CD4-positive, alpha-beta T cell treated with Interleukin-12 subunit alpha and Interleukin-12 subunit beta, for 1 hour (primary cell): ENCODE results near the gene GALP.
"Not testable (repeated sequence)": the region's sequence is repeated elsewhere in the genome, so short reads cannot be mapped to it uniquely, and the experiment has no call there.

Source experiments
- DNase-seq: peaks from one replicate; pipeline ENCODE4 v3.0.0-alpha.2; 2020

Gene GALP

DNA sequence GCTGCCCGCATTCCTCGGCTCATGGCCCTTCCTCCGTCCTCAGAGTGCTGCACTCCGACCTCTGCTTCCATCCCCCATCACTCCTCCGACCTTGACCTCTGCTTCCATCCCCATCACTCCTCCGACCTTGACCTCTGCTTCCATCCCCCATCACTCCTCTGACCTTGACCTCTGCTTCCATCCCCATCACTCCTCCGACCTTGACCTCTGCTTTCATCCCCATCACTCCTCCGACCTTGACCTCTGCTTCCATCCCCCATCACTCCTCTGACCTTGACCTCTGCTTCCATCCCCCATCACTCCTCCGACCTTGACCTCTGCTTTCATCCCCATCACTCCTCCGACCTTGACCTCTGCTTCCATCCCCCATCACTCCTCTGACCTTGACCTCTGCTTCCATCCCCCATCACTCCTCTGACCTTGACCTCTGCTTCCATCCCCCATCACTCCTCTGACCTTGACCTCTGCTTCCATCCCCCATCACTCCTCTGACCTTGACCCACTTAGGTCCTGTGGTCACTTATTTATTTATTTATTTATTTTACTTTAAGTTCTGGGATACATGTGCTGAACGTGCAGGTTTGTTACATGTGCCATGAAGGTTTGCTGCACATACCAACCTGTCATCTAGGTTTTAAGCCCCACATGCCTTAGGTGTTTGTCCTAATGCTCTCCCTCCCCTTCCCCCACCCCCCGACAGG lies 26.7 kb upstream of the GALP start:
- DNase-seq, result not testable (repeated sequence)

GRCh38 chr19:56149656-56150038 lies 26.2 kb upstream of the GALP start:
- DNase-seq, result no peak

DNA sequence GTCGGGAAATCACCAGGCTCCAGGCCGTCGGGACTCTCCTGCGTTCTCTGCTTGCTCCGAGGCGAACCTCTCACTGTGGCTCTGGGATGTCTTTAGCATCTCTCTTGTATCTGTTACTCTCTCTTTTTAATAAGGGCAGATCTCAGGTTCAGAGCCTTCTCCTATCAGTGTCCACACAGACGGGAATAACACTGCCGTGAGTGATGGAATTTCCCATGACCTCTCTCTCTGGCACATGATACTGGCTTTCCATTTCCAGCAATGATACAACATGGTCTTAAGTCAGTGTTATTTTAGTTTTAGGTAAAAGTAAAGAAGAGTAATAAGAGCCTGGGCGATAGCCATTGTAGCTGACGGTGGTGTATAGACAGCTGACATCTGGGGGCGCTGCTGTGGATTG lies 25.4 kb upstream of the GALP start:
- DNase-seq, result no peak

GRCh38 chr19:56152644-56153043 lies 23.2 kb upstream of the GALP start:
- DNase-seq, result no peak

GRCh38 chr19:56153507-56153906 lies 22.3 kb upstream of the GALP start:
- no peak for DNase-seq

DNA sequence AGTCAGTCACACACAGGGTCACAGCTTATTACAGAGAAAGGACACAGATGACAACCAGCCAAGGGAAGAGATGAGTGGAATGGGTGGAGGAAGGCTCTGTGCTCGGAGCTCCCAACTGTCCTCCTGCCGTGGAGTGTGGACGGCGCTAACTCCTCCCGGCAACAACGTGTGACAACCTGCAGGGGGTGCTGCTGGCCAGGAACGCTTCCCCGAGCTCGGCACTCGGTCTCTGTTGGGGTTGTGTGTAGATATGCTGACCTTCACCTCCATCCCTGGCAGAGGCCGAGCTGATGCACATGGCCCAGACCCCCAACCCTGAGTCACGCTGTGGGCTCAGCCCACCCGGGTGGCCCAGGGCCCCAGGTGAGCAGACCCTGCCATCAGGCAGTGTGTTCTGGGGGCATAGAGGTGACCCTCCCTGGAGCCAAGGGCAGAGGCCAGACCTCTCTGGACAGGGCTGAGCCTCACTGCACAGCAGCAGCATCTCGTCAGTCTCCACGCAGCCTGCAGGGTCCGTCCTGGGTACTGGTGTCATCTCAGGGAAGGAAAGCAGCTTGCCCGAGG lies 20.6 kb upstream of the GALP start:
- no peak for DNase-seq

GRCh38 chr19:56156768-56157167 lies 19.0 kb upstream of the GALP start:
- no peak for DNase-seq

GRCh38 chr19:56158170-56158757 lies 17.5 kb upstream of the GALP start:
- no peak for DNase-seq

DNA sequence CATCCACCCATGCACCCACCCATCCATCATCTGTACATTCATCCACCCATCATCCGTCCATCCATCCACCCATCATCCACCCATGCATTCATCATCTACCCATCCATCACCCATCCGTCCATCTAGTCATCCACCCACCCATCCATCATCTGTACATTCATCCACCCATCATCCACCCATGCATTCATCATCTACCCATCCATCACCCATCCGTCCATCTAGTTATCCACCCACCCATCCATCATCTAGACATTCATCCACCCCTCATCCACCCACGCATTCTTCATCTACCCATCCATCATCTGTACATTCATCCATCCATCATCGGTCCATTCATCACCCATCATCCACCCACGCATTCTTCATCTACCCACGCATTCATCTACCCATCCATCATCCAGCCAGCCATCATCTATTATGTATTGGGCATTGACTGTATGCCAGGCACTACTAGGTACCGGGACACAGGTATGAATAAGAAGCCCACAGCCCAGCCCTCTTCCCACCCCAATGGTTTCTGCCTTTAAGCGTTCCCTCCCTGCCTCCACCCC lies 16.7 kb upstream of the GALP start:
- DNase-seq, result no peak

DNA sequence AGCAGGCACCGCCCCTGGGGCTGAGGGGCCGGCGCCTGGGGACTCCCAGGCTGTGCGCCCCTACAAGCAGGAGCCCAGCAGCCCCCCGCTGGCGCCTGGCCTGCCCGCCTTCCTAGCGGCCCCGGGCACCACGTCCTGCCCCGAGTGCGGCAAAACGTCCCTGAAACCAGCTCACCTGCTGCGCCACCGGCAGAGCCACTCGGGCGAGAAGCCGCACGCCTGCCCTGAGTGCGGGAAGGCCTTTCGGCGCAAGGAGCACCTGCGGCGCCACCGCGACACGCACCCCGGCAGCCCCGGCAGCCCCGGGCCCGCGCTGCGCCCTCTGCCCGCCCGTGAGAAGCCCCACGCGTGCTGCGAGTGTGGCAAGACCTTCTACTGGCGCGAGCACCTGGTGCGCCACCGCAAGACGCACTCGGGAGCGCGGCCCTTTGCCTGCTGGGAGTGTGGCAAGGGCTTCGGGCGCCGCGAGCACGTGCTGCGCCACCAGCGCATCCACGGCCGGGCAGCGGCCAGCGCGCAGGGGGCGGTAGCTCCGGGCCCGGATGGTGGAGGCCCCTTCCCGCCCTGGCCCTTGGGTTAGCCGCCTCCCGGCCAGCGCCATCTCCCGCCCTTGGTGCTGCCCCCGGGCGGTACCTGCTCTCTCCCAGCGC lies 16.1 kb upstream of the GALP start:
- DNase-seq, result no peak

GRCh38 chr19:56161534-56161933 lies 14.3 kb upstream of the GALP start:
- no peak for DNase-seq

DNA sequence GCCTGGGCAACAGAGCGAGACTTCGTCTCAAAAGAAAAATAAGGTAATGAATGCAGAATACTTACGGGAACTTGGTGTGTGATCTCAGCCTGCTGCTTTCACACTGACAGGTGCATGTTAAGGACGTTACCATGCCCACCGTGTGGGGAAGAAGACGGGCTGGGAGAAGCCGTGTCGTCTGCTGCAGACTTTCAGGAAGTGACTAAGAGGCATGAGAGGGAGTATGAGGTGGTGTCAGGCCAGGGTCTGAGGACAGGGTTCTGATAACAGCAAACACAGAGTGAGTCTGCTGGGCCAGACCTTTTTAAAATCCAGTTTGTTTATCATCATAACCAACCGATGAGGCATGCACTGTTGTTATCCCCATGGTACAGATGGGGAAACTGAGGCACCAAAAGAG lies 13.6 kb upstream of the GALP start:
- DNase-seq, result no peak

DNA sequence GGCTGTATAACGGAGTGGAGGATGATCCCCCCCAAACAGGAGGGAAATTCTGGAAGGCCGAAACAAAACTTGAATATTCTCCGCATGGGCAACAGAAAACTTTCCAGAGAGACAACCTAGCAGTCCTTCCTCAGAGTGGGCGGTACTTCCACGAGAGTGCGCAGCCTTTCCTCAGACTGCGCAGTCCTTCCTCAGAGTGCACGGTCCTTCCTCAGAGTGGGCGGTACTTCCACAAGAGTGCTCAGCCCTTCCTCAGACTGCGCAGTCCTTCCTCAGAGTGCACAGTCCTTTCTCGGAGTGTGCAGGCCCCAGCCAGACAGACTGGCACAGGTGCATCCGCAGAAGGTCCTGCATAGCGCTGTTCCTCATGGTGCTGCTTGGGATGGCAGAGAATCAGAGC lies 12.7 kb upstream of the GALP start:
- no peak for DNase-seq

GRCh38 chr19:56167064-56167578 lies 8.7 kb upstream of the GALP start:
- no peak for DNase-seq

DNA sequence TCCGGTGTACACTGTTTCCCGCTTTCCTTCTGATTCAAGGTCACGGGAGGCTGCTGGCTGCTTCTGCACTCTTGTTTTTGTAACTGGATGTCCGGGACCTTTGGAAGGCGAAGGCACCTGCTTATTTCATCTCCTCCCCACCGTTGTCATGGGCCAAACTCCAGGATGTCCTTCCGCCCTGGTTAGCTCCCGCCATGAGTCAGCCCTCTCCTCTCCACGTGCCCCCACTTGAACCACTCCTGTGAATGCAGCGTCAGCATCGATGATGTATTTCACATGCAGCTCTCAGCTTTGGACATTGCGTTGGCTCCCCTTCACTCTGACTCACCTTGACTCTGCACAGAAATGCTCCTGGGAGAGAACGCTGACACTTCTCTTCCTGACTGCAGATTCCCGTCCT lies 5.5 kb upstream of the GALP start:
- DNase-seq, result no peak

DNA sequence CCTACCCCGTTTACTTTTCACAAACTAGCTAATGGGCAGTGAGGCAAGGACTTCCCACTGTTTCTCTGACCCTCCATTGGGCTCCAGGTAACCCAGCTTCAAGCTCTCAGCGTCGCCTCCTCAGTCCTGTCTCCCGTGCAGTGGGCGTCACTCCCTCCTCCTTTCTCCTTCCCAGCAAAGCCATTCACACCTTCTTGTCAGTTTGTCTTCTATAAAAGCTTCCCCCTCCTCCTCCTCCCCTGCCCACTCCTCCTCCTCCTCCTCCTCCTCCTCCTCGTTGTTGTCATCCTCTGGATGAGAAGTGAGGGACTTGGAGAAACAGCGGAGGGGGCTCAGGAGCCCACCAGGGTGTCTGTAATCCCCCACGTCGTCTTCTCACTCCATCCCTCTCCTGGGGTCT lies 1.7 kb upstream of the GALP start:
- no peak for DNase-seq

DNA sequence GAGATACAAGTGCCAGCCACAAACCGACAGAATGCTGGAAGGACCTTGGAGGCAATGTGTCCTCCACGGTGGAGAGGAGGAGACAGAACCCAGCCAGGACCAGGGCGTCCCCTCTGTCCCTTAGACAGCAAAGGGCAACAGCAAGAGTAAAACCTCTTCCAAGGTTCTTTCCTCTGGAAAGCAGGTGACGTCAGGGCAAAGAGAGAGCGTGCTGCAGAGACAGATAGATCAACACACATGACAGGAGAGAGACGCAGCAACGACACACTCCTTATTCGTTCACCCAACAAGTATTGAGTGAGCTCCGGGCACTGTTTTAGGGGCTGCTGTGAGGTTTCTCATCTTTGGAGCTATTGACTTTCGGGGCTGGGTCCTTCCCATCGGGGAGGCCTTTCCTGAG lies 1.3 kb upstream of the GALP start:
- DNase-seq, result no peak

DNA sequence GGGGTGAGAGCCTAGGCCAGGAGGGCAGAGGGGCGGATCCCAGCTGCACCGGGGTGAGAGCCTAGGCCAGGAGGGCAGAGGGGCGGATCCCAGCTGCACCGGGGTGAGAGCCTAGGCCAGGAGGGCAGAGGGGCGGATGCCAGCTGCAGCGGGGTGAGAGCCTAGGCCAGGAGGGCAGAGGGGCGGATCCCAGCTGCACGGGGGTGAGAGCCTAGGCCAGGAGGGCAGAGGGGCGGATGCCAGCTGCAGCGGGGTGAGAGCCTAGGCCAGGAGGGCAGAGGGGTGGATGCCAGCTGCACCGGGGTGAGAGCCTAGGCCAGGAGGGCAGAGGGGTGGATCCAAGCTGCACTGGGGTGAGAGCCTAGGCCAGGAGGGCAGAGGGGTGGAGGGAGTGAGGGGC lies 502 bp downstream of the GALP start:
- DNase-seq, result not testable (repeated sequence)

DNA sequence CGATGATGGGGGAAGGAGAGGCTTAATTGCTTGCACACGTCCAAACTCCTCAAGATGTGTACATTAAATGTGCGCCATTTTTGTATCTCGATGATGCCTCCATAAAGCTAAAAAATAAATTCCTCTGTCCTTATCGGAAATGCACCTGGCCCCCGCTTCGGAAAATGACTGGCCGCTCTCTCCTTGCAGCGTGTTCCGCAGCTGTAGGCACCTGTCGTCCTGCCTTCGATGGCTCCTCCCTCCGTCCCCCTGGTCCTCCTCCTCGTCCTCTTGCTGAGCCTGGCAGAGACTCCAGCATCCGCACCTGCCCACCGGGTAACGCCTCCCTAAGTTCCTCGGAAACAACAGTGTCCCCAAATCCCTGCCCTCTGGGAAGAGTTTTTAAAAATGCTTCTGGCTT lies 1.1 kb downstream of the GALP start:
- no peak for DNase-seq

- DNase-seq, result no peak
These were observed 1.9 kb downstream of the GALP start for GRCh38 chr19:56177564-56178243.

GRCh38 chr19:56189785-56190184 lies 14.0 kb downstream of the GALP start:
- no peak for DNase-seq

DNA sequence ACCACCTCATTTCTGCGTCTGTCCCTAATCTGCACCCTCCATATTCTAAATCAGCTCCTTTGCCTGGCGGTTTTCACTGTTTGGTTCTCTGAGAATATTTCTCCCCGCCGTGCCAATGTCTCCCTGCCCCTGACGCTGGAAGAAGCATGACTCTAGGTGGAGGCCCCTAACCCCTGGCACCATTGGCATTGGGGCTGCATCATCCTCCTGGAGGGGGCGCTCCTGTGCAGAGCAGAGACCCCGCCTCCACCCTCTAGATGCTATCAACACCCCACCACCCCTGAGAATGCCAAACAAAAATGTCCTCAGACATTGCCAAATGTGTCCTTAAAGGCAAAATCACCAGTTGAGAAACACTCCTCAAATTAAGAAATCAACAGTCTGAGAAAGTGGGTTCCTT lies 15.3 kb downstream of the GALP start:
- no peak for DNase-seq

DNA sequence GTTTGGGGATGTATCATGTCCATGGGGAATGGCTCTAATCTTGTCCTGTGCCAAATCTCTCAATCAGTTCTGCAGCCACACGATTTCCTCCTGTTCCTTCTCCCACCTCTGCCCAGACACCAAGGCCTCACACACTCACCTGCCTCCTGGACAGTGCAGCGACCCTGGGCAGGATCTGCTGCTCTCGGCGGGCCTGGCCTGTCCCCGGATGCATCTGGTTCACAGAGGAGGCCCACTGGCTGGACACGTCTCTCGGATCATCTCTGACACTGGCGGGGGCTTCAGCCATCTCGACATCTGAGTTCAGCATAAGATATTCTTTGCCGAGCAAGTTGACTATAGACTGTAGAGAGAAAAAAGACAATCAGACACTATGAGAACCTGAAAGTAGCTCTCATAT lies 15.9 kb downstream of the GALP start:
- DNase-seq, result no peak
